HG03097 (cell line): ENCODE results near the gene PMAIP1.
A peak's percentile ranks its signal among the peaks of the same experiment; 100 is the strongest.
"Not testable (repeated sequence)": the region's sequence is repeated elsewhere in the genome, so short reads cannot be mapped to it uniquely, and the experiment has no call there.

Experiments
- ATAC-seq: cut with Tn5 transposase; IDR thresholded peaks from one replicate; pipeline ENCODE4 v1.9.1; 2021; ENCODE audit not compliant: unreplicated experiment, low FRiP score

The PMAIP1 gene

DNA sequence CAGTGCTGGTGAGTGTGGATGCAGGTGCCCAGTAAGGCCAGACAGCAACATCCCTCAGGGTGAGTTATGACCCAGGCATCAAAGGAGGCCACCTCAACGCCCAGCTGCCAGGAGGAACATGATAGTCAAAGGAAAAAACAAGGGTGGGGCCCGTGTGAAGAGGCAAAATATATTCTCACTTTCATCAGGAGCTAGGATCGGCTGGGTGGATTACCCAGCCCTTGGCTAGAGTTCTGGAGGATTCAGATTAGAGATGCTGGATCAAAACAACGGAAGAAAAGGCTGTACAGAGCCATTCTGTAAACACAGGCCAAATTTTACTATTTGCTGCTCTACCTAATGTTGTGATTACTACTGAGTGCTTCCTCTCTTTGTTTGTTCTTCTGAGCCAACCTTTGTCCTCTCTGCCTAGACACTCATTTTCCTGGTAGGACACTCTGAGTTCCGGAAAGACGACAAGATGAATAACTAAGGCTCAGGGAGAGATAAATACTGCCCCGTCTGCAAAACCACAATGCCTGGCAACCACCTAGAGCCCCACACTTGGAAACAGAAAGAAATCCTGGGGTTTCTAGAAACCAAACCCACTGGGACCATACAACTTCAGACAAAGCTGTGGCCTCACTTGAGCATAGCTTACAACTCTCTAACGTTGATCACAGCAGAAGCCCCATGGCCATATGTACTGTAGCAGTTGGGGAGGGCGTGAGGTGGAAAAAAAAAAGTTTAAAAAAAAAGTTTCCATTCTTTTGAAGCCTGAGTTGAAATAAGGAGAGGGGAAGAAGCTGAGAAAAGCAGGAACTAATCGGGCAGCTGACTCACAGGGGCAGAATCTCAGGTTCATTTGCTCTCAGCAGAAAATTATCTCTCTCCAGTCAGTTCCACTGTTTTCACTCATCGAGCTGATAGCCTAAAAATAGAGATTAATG is 17.8 kb upstream of the PMAIP1 start:
- no peak for ATAC-seq

DNA sequence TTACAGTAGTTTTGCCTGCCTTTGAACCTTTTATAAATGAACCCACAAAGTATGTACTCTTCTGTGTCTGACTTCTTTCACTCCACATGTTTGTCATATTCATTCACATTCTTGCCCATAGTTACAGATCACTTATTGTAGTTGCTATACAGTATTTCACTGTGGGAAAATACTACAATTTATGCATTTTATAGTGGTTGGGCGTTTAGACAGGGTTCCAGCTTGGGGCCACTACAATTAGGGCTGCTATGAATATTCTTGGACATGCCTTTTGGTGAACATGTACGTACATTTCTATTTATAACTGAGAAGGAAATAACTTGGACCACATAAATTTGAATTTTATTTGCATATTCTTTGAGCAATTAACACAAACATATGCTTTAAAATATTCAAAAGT is 15.4 kb upstream of the PMAIP1 start:
- ATAC-seq: no peak

DNA sequence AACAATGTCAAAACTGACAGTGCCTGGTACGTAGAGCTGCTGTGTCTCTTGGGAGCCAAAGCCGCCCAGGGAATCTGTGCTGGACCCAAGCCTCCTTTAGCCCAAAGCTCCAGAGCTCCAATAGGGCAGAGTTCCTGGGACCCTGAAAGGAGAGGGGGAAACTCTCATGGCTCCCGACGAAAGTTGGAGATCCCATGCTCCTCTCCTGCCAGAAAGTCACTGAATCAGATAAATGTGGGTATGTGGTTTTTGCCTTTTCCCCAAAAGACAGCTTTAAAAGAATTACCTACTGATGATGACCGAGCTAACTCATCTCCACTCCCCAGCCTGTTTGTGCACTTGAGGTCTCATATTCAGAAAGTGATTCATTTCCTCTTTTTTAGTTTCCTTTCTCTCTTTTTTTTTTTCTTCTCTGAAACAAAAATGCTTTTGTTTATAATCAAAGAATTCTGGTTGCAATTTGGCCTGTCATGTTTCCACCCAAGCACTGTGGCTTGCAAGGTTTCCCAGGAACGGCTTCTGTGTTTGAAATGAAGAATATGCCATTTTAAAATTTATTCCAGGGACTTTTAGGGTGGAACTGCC is 14.1 kb upstream of the PMAIP1 start:
- peak; percentile 78 for ATAC-seq

DNA sequence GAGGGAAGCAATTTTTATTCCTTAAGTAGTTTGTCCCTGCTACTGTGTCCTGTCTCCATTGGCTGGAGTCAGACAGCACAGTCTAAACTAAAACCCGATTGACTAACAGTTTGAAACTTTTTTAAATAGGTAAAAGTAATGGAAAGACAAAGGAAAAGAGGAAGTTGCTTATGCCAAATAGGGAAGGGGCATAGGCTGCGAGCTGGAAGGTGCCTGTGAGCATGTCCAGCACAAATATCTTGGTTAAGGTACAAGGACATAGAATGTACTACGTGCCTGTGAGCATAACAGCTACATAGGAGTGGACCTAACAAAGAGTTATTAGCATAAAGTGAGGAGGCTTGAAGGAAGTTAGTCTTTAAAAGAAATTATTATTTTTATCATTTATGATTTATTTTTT is 13.4 kb upstream of the PMAIP1 start:
- ATAC-seq: not testable (repeated sequence)

DNA sequence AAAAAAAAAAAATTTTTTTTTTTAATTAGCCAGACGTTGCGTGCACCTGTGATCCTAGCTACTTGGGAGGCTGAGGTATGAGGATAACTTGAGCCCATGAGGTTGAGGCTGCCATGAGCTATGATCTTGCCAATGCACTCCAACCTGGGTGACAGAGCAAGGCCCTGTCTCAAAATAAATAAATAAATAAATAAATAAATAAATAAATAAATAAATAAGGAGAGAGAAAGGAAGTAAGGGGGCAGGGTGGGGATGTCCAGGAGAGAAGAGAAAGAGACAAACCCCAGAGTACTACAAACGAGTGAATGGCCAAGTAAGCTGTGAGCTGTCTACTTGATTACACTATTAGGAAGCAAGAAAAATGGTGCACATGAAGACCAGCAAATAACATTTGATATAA is 7.7 kb upstream of the PMAIP1 start:
- no peak for ATAC-seq

DNA sequence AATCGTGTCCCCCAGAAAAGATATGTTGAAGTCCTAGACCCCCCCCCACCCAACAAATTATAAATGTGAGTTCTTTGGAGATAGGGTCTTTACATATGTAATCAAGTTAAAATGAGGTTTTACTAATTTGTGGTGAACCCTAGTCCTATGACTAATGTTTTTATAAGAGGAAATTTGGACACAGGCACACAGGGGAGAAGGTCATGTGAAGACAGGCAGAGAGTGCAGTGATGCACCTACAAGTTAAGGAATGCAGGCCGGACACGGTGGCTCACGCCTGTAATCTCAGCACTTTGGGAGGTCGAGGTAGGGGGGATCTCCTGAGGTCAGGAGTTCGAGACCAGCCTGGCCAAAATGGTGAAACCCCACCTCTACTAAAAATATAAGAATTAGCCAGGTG is 5.8 kb upstream of the PMAIP1 start:
- ATAC-seq: no peak

DNA sequence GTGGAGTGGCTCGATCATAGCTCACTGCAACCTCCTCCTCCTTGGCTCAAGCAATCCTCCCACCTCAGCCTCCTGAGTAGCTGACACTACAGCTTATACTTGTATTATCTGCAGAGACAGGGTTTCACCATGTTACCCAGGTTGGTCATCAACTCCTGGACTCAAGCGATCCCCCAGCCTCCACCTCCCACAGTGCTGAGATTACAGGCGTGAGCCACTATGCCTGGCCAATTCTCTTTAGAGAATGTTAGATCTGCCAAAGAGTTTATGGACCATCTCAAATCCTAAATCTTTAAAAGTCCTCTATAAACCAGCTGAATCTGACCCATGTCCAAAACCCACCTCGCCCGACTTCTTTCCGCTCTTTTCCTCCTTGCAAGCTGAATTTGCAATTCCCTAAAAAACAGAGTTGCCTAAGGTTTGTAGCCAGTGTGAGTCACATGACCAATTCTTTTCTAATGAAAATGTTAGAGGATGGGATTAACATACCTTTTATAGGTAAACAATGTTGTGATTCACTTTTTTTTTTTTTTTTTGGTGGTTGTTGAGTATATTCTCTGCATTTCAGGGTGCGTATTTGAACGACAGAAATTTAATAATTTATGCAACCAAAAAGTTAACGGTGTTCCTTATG is 2.4 kb upstream of the PMAIP1 start:
- no peak for ATAC-seq

DNA sequence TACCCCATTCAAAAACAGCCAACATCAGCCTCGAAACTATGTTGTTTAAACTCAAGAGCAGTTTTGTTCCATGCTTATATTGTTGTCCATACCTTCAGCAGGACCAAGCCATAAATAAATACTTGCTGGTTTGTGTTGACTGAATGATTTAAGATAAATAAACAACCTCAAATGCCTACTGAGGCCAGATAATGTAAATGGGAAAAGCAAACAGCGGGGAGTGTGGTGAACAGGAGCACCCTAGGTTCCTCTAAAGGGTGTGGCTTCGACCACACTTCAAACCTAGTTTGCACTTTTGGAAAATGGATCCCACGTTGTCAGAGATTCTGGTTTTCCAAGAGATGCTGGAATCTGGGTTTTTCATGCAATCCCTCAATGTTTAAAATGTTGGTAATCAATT is 1.7 kb upstream of the PMAIP1 start:
- ATAC-seq: no peak

DNA sequence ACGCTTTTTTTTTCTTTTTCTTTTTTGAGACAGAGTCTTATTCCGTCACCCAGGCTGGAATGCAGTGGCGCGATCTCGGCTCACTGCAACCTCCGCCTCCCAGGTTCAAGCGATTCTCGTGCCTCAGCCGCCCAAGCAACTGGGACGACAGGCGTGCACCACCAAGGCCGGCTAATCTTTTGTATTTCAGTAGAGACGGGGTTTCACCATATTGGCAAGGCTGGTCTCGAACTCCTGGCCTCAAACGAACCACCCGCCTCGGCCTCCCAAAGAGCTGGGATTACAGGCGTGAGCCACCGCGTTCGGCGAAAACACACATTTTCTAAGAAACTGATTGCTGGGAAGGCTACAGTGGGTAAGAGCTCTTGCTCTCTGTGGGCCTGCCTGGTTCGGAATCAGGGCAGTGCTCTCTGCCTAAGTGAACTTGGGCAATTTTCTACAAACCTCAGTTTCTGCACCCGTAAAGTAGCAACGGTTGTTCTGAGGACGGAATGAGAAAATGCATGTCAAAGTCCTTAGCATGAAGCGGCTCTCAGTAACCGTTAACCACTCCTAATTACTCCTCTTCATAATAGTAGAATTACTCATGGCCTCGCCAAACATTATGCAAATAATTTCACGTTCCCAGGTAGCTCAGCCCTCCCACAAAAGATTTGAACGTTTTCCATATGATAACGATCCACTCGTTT is 1.0 kb upstream of the PMAIP1 start:
- ATAC-seq: no peak

DNA sequence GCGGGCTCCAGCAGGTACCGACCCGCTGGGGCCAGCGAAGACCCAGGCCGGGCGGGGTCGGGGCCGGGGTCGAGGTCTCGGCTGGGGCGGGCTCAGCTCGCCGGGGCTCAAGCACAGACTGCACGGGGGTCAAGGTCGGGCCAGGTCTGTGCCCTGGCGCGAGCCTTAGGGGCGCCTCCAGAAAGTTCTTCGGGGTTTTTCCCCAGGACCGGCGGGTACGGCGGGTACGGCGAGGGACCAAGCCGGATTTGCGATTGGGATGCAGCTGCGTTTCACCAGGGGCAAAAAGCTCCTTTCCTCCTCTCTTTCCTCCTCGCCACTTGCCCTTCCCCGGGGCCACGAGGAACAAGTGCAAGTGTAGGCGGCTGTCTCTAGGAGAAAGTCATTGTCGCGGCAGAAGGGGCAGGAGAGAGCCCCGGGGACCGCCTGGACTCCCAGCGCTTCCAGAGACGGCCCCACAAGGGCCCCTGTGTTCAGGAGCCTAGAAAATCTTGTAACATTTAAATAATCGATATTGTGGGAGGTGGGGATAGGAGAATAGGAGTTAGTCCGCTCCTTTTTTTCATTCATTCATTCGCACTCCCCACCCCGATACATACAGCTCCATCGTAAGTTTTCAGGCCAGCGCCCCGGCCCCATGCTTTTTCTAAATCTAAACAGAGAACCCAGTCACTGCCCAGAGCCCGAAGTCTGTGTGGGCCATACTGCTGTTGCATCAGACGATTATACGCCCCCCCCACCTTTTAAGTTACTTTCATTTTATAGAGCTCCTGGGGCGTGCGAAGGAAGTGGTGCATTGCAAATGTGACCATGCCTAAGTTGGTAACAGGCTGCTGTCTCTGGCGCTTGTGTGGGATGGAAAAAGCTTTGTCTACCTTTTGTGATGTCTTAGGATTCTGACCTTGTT is 679 bp downstream of the PMAIP1 start:
- ATAC-seq: peak; percentile 26

DNA sequence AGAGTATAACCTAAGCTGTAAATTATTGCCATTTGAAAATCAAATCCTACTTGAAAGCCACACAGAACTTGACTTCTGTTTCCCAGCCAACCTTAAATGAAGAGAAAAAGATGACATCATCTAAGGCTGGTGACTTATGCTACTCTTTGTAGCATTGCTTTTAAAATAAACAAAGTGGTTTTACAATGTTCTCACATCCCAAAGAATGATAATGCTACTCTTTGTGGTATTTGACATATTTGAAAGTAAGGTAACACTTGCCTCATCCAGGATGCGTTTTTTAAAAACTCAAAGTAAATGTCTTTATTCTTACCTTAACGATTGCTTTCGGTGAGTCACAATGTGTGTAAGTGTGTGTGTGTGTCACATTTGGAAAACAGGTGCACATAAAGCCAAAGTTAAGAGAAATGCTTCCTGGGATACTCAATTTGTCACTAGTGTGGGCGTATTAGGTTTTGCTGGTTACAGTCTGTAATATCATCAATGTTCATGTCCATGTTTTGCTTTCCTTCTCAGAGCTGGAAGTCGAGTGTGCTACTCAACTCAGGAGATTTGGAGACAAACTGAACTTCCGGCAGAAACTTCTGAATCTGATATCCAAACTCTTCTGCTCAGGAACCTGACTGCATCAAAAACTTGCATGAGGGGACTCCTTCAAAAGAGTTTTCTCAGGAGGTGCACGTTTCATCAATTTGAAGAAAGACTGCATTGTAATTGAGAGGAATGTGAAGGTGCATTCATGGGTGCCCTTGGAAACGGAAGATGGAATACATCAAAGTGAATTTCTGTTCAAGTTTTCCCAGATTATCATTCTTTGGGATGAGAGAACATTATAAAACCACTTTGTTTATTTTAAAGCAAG is 2.6 kb downstream of the PMAIP1 start:
- ATAC-seq: no peak

DNA sequence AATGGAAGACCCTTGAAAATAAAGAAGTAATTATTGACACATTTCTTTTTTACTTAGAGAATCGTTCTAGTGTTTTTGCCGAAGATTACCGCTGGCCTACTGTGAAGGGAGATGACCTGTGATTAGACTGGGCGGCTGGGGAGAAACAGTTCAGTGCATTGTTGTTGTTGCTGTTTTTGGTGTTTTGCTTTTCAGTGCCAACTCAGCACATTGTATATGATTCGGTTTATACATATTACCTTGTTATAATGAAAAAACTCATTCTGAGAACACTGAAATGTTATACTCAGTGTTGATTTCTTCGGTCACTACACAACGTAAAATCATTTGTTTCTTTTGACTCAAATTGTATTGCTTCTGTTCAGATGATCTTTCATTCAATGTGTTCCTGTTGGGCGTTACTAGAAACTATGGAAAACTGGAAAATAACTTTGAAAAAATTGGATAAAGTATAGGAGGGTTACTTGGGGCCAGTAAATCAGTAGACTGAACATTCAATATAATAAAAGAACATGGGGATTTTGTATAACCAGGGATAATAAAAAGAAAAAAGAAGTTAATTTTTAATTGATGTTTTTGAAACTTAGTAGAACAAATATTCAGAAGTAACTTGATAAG is 3.3 kb downstream of the PMAIP1 start:
- ATAC-seq: no peak

DNA sequence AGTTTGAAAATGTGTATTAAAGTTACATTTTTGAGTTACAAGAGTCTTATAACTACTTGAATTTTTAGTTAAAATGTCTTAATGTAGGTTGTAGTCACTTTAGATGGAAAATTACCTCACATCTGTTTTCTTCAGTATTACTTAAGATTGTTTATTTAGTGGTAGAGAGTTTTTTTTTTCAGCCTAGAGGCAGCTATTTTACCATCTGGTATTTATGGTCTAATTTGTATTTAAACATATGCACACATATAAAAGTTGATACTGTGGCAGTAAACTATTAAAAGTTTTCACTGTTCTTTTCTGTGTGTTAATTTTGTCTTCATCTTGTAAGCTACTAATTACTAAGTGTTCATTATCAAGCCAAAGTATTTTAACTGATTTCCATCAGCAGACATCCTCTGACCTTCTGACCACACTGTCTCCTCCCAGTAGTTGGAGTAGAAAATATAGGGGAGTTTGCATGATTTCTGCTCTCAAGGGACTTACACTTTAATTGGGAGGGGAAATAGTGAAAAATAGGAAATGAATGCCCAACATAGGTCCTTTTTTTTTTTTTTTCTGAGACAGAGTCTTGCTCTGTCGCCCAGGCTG is 4.3 kb downstream of the PMAIP1 start:
- no peak for ATAC-seq

DNA sequence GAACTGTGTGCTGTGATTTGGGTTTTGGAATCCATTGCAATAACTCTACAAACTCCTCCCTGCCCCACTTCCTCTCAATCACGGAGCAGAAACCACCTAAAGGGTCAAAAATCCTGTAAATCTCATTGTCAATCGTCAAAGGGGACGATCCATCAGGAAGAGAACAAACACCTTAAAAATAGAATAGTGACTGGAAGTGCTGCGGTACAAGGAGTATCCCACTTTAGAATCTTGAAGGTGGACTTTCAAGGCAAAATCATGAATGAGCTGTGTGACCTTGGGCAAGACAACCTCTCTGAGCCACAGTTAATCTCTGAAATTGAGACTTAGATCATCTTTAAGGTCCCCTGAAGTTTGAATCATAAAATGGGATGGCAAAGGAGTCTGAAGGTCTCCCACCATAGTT is 5.9 kb downstream of the PMAIP1 start:
- no peak for ATAC-seq

DNA sequence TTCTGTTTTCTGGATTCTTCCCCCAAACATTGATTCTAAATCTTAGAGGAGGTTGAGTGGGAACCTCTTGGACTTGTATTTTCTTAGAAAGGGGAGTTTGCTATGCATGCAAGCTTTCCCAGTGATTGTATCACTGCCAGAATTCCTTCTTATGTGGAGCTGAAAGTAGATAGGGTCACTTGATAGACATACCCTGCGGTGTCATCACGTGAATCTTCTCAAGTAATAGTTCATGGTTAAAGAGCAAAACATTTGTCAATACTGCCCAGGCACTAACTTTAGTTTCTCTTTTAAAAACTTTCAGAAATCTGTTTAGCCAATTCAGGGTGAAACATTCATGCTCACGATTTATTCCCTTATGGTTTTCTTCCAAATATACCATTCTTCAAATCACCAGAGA is 6.4 kb downstream of the PMAIP1 start:
- ATAC-seq: no peak

DNA sequence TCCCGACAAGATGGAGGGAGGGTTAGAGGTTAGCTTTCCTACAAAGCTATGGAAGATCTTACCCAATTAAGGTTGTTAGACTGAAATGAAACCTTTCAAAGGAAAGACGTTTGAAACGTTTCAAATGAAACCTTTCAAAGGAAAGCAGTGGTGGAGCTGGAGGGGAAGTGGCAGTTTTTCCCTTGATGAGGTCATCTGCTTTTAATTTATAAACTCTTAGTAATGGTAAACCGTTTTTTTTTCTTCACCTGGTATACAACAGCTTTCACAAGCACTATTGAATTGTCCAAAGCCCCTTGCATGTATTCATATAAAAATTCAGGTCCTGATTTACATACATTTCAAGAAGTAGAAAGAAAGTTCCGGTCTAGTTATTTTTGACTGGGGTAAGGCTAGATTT is 7.4 kb downstream of the PMAIP1 start:
- no peak for ATAC-seq

DNA sequence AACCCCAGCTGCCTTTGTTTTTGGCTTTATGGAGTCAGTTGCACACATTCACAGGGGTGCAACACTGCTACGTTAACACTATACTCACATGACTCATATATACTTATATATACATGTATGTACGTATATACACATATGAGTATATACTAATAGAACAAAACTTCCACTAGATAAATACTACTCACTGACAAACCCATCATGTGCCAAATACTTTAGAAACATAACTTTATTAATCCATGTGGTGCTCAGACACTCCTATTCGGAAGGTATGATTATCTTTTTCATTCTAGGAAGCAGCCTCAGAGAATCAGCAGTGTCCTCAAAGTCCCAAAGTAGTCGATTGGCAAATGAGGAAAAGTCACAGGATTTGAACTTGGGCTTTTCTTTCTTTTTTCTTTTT is 7.9 kb downstream of the PMAIP1 start:
- ATAC-seq: no peak

DNA sequence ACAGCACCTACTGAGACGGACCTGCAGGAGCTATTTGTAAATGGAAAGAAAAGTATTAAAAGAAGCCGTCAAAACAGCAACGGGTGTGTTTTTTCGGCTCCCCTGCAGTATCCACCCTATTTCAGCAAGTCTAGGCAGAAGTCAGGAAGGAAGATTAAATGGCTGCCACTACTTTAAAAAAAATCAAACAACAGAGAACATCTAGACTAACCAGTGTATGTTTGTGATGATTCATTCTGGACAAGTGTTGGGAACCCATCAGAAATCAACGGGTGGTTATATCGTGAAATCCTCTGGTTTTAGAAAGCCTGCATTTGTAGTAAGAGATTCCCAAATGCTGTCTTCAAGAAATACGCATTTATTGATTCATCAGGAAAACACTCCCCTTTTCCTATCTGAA is 9.0 kb downstream of the PMAIP1 start:
- ATAC-seq: no peak
